HCT116 (cell line): Measurements from ENCODE around the gene SLC2A13.

Experiments used
- ATF3 ChIP-seq: IDR thresholded peaks from 2 replicates; pipeline ENCODE4 v1.6.1; 2012
- CTCF ChIP-seq, 3 experiments: fragments of 200-600 bp in 1 of 3; sonication (generic) in 1 of 3; IDR thresholded peaks in 2 of 3; conservative IDR thresholded peaks in 1 of 3; 2 replicates each; pipeline ENCODE4 v1.5.1; 2012 to 2017; ENCODE audit warnings: low read depth in 2 of 3, low read length in 2 of 3, antibody characterized with exemption in 1 of 3, borderline replicate concordance in 1 of 3, control low read depth in 1 of 3, mild to moderate bottlenecking in 1 of 3, mixed read lengths in 1 of 3, mixed run types in 1 of 3, moderate library complexity in 1 of 3; ENCODE audit not compliant: insufficient read depth in 1 of 3
- EZH2 ChIP-seq: fragments of 200-600 bp; sonication (generic); IDR thresholded peaks from 2 replicates; pipeline ENCODE4 v1.6.1; 2017; ENCODE audit warnings: antibody characterized with exemption, mixed run types
- POLR2A ChIP-seq: IDR thresholded peaks from 2 replicates; pipeline ENCODE4 v1.7.0; 2011; ENCODE audit warnings: borderline replicate concordance; ENCODE audit not compliant: insufficient read depth, insufficient read length; ENCODE audit errors: extremely low read depth
- POLR2AphosphoS5 ChIP-seq: IDR thresholded peaks from 2 replicates; pipeline ENCODE4 v1.6.1; 2011; ENCODE audit warnings: mild to moderate bottlenecking, low read depth, low read length, moderate library complexity
- RAD21 ChIP-seq: IDR thresholded peaks from 2 replicates; pipeline ENCODE4 v1.6.1; 2012; ENCODE audit warnings: low read depth, mild to moderate bottlenecking
- ZNF274 ChIP-seq: fragments of 200-500 bp; sonication (Bioruptor generic); IDR thresholded peaks from 2 replicates; pipeline ENCODE4 v1.6.1; 2014; ENCODE audit warnings: mild to moderate bottlenecking, low read depth, low read length, inconsistent platforms

GRCh38 chr12:39763890-39764169 lies 342.1 kb downstream of the SLC2A13 start:
- TF ChIP-seq CTCF (IDR thresholded peaks at IDR 0.05 in 2 of 3, conservative IDR thresholded peaks at IDR 0.05 in 1 of 3; ENCODE audit: borderline replicate concordance in 1 of 3, insufficient read depth in 1 of 3, low read depth in 2 of 3, low read length in 2 of 3) = no peak
- TF ChIP-seq ATF3 = no peak
- TF ChIP-seq ZNF274 = no peak
- TF ChIP-seq POLR2AphosphoS5 = no peak
- no peak for TF ChIP-seq POLR2A
- TF ChIP-seq EZH2 = no peak
- TF ChIP-seq RAD21 = no peak
